ENCODE measurements around the gene CTNNA2.

CTNNA2 gene

GRCh38 chr2:80351231-80351630, 838.4 kb downstream of the CTNNA2 start:
- FAIRE-seq, result no peak

- FAIRE-seq, result no peak
Observed at GRCh38 chr2:80354858-80355257, 842.0 kb downstream of the CTNNA2 start.

- no peak for FAIRE-seq
Observed at GRCh38 chr2:80361904-80362303, 849.1 kb downstream of the CTNNA2 start.

- FAIRE-seq, result no peak
Observed at GRCh38 chr2:80363330-80363729, 850.5 kb downstream of the CTNNA2 start.

- no peak for FAIRE-seq
Observed at GRCh38 chr2:80363791-80364349, 851.0 kb downstream of the CTNNA2 start.

- FAIRE-seq, result no peak
Observed at GRCh38 chr2:80364524-80365212, 851.8 kb downstream of the CTNNA2 start.

GRCh38 chr2:80365762-80366161, 852.9 kb downstream of the CTNNA2 start:
- FAIRE-seq, result no peak

- FAIRE-seq, result no peak
Observed at GRCh38 chr2:80370375-80371009, 857.6 kb downstream of the CTNNA2 start.

GRCh38 chr2:80374105-80374504, 861.3 kb downstream of the CTNNA2 start:
- no peak for FAIRE-seq

GRCh38 chr2:80377071-80377470, 864.2 kb downstream of the CTNNA2 start:
- no peak for FAIRE-seq

- FAIRE-seq, result no peak
Observed at GRCh38 chr2:80380736-80381135, 867.9 kb downstream of the CTNNA2 start.

- no peak for FAIRE-seq
Observed at GRCh38 chr2:80381666-80382065, 868.8 kb downstream of the CTNNA2 start.

GRCh38 chr2:80392441-80392840, 879.6 kb downstream of the CTNNA2 start:
- FAIRE-seq, result no peak

GRCh38 chr2:80393991-80394390, 881.1 kb downstream of the CTNNA2 start:
- no peak for FAIRE-seq

- no peak for FAIRE-seq
Observed at GRCh38 chr2:80395251-80395650, 882.4 kb downstream of the CTNNA2 start.

- no peak for FAIRE-seq
Observed at GRCh38 chr2:80396276-80396675, 883.4 kb downstream of the CTNNA2 start.

GRCh38 chr2:80403081-80403480, 890.2 kb downstream of the CTNNA2 start:
- FAIRE-seq, result no peak

GRCh38 chr2:80407377-80407776, 894.5 kb downstream of the CTNNA2 start:
- no peak for FAIRE-seq

- no peak for FAIRE-seq
Observed at GRCh38 chr2:80410346-80410745, 897.5 kb downstream of the CTNNA2 start.

GRCh38 chr2:80413136-80413535, 900.3 kb downstream of the CTNNA2 start:
- no peak for FAIRE-seq

GRCh38 chr2:80417737-80418136, 904.9 kb downstream of the CTNNA2 start:
- no peak for FAIRE-seq

GRCh38 chr2:80420530-80421208, 907.8 kb downstream of the CTNNA2 start:
- no peak for FAIRE-seq

- no peak for FAIRE-seq
Observed at GRCh38 chr2:80429251-80429650, 916.4 kb downstream of the CTNNA2 start.

GRCh38 chr2:80437959-80438358, 925.1 kb downstream of the CTNNA2 start:
- no peak for FAIRE-seq
